DND-41 (cell line): ENCODE results near the gene PPP1R1B.

Experiments
- ATAC-seq: fragments of 200-7000 bp; cut with Tn5 transposase; 3 replicates; pipeline ENCODE4 v1.9.1; 2021; ENCODE audit warnings: low read depth; ENCODE audit not compliant: insufficient read depth
- DNase-seq: peaks from one replicate; pipeline ENCODE4 v3.0.0-alpha.2; 2020
- H2AFZ ChIP-seq: 2 replicates; pipeline ENCODE4 v1.6.0; 2012; ENCODE audit warnings: low read depth, low read length
- H3K27ac ChIP-seq: 2 replicates; pipeline ENCODE4 v1.5.1; 2012; ENCODE audit warnings: low read length, inconsistent platforms
- H3K27me3 ChIP-seq: fragments of 200-600 bp; sonication (generic); 2 replicates; pipeline ENCODE4 v1.6.0; 2012; ENCODE audit warnings: low read length, mild to moderate bottlenecking, inconsistent platforms; ENCODE audit not compliant: insufficient read depth, poor library complexity
- H3K36me3 ChIP-seq: 2 replicates; pipeline ENCODE4 v1.5.1; 2012; ENCODE audit warnings: low read length, inconsistent platforms; ENCODE audit not compliant: insufficient read depth
- H3K4me1 ChIP-seq: 2 replicates; pipeline ENCODE4 v1.5.1; 2012; ENCODE audit warnings: mild to moderate bottlenecking, low read length; ENCODE audit not compliant: insufficient read depth
- H3K4me2 ChIP-seq: 2 replicates; pipeline ENCODE4 v1.6.0; 2012; ENCODE audit warnings: mild to moderate bottlenecking, moderate library complexity, low read length, inconsistent platforms; ENCODE audit not compliant: insufficient read depth
- H3K4me3 ChIP-seq, 2 experiments: fragments of 200-600 bp in 1 of 2; shearing (Covaris generic) in 1 of 2; 2 replicates each; pipeline ENCODE4 v1.5.1; 2012 to 2016; ENCODE audit warnings: inconsistent platforms in 2 of 2, low read length in 2 of 2, mild to moderate bottlenecking in 2 of 2, low read depth in 1 of 2, moderate library complexity in 1 of 2
- H3K79me2 ChIP-seq: 2 replicates; pipeline ENCODE4 v1.6.0; 2012; ENCODE audit warnings: low read length, inconsistent platforms; ENCODE audit not compliant: insufficient read depth
- H3K9ac ChIP-seq: 2 replicates; pipeline ENCODE4 v1.6.0; 2012; ENCODE audit warnings: low read depth, mild to moderate bottlenecking, inconsistent platforms, low read length, moderate library complexity
- H3K9me3 ChIP-seq: 2 replicates; pipeline ENCODE4 v1.5.1; 2012; ENCODE audit warnings: low read length, moderate library complexity, mild to moderate bottlenecking, inconsistent platforms; ENCODE audit not compliant: insufficient read depth, severe bottlenecking
- H4K20me1 ChIP-seq: 2 replicates; pipeline ENCODE4 v1.6.0; 2012; ENCODE audit warnings: low read length; ENCODE audit not compliant: insufficient read depth
- EZH2 ChIP-seq: IDR thresholded peaks from 3 replicates; pipeline ENCODE4 v1.6.1; 2012; ENCODE audit warnings: borderline replicate concordance, low read depth, mild to moderate bottlenecking, moderate library complexity, low read length, inconsistent platforms; ENCODE audit not compliant: severe bottlenecking
- TF ChIP-seq, protein P1 (sequence below): IDR thresholded peaks from 2 replicates; pipeline ENCODE4 v1.5.1; 2012; ENCODE audit warnings: borderline replicate concordance, low read length, moderate library complexity, mild to moderate bottlenecking; ENCODE audit not compliant: poor library complexity, severe bottlenecking; ENCODE audit errors: extremely low read depth

Gene PPP1R1B

DNA sequence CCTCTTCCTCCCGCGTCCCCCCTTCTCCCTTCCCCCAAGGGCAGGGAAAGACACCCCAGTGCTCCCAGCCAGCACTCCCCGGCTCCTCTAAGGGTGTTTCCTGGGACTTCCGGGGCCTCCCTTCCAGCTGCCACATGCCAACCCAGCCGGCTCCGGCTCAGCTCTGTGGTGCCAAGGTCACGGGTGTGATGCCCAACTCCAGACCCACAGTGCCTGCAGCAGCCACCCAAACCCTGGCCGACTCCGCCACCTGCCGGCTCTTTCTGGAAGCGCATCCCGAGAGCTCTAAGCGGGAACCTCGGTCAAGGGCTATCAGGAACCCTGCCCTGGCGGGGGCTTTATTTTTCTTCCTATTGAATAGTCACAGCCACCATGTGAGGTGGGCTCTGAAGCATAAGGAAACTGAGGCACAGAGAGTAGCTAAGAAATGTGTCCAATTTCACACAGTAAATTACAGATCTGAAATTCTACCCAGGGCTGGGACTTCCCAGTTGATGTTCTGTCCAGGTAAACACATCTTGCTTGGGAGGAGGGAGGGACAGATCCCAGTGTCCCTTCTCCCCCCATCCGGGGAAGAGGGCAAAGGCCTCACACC, 3.3 kb upstream of the PPP1R1B start:
- H3K27me3 ChIP-seq: peaks cover 28% of the 10 kb centered on the region
- H3K4me3 ChIP-seq: no peak overlapping the region

DNA sequence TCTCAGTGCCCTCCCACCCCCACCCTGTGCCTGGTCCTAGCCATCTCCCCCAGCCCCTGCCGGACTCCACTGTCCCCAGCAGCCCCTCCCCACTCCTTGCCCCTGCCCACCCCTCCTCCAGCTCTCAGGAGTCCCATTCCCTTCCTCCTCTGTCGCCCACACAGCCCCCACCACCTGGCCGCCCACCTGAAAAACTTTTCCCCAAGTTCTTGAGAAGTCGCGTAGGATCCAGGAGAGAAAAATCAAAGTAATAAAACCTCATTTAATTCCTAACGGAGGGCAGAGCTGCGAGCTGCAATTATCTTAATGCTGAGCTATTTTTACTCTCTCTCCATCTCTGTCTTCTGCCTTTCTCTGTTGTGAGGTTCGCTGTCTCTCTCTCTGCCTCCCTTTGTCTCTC, 2.4 kb upstream of the PPP1R1B start:
- peaks cover 9% of the 10 kb centered on the region for H4K20me1 ChIP-seq
- no peak overlapping the region for H3K4me3 ChIP-seq
- no peak for ATAC-seq
- no peak for DNase-seq
- H3K27ac ChIP-seq: no peak overlapping the region
- H3K4me1 ChIP-seq: peaks cover 15% of the 10 kb centered on the region
- no peaks in the 10 kb centered on the region for H3K79me2 ChIP-seq
- TF ChIP-seq, protein P1, sequence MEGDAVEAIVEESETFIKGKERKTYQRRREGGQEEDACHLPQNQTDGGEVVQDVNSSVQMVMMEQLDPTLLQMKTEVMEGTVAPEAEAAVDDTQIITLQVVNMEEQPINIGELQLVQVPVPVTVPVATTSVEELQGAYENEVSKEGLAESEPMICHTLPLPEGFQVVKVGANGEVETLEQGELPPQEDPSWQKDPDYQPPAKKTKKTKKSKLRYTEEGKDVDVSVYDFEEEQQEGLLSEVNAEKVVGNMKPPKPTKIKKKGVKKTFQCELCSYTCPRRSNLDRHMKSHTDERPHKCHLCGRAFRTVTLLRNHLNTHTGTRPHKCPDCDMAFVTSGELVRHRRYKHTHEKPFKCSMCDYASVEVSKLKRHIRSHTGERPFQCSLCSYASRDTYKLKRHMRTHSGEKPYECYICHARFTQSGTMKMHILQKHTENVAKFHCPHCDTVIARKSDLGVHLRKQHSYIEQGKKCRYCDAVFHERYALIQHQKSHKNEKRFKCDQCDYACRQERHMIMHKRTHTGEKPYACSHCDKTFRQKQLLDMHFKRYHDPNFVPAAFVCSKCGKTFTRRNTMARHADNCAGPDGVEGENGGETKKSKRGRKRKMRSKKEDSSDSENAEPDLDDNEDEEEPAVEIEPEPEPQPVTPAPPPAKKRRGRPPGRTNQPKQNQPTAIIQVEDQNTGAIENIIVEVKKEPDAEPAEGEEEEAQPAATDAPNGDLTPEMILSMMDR: no peak
- no peak for TF ChIP-seq EZH2
- H3K9ac ChIP-seq: no peak overlapping the region
- H3K4me2 ChIP-seq: no peak overlapping the region
- no peaks in the 10 kb centered on the region for H3K36me3 ChIP-seq
- no peak overlapping the region for H2AFZ ChIP-seq
- H3K27me3 ChIP-seq: peaks cover 19% of the 10 kb centered on the region
- no peaks in the 10 kb centered on the region for H3K9me3 ChIP-seq

More for the DNA sequence above, 3.3 kb upstream of the PPP1R1B start:
- Histone ChIP-seq H3K4me2 (0 out of 2 replicates have a peak overlapping the region, but pooled peaks have one; percentile 8), H3K9me3 (no peaks in the 10 kb centered on the region), H3K36me3 (no peaks in the 10 kb centered on the region), H3K9ac (no peak overlapping the region), H4K20me1 (peaks cover 9% of the 10 kb centered on the region), H3K27ac (no peak overlapping the region), H3K79me2 (no peaks in the 10 kb centered on the region), H2AFZ (no peak overlapping the region), H3K4me1 (peaks cover 19% of the 10 kb centered on the region)
- peak; percentile 85 for DNase-seq
- TF ChIP-seq EZH2: no peak
- TF ChIP-seq, protein P1: peak; percentile 96
- ATAC-seq: peak; percentile 75

DNA sequence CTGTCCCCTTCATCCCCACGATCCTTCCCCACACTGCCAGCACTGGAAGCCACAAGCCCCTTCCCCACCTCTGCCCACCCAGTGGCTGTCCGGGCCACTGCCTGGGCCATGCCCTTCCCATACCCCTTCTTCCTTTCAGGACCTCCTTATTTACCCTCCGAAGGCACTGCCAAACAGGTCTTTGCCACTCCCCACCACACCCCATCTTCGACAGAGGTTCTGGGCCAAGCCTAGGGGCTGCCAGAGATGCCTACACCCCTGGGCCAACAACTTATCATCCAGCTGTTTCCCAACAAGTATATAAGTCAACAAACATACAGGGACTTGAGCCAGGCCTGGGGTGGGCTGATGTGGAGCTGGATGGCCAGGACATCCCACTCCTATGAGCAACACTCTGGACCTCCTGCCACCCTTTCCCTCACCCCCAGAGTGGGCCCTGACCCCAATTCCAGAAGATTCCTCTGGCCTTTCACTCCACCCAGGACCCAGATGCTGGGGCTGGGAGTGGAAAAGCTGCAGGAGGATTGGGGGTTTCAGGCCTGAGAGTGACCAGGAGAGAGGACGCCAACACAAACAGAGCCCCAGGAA, 1.5 kb upstream of the PPP1R1B start:
- no peaks in the 10 kb centered on the region for H3K9me3 ChIP-seq
- no peak overlapping the region for H3K9ac ChIP-seq
- no peaks in the 10 kb centered on the region for H3K79me2 ChIP-seq
- H2AFZ ChIP-seq: no peak overlapping the region
- no peak overlapping the region for H3K4me3 ChIP-seq
- TF ChIP-seq EZH2: no peak
- TF ChIP-seq, protein P1: no peak
- H3K4me1 ChIP-seq: peaks cover 15% of the 10 kb centered on the region
- DNase-seq (no peak), ATAC-seq (no peak)
- peaks cover 17% of the 10 kb centered on the region for H3K27me3 ChIP-seq
- no peaks in the 10 kb centered on the region for H3K36me3 ChIP-seq
- H3K27ac ChIP-seq: no peak overlapping the region
- H4K20me1 ChIP-seq: peaks cover 9% of the 10 kb centered on the region
- no peak overlapping the region for H3K4me2 ChIP-seq
